ENCODE results near the gene FAM81B. TPM values are rescaled to one million over a fixed set of nuclear protein-coding genes. Genes with fewer than 3 reads are reported as not detected.

Gene FAM81B
- total and polyA plus RNA-seq, 11 donors: 1.2 to 6.6 (median 2.1) TPM; not detected in 2

- H3K27me3 ChIP-seq: no peaks in the 10 kb centered on the region
- no peak for DNase-seq
- H3K4me3 ChIP-seq: no peak overlapping the region
- ATAC-seq: no peak
- no peak overlapping the region for H3K27ac ChIP-seq
- TF ChIP-seq POLR2A (IDR thresholded peaks at IDR 0.05) (no peak), CTCF (IDR thresholded peaks at IDR 0.05) (no peak)
- H3K9me3 ChIP-seq: no peaks in the 10 kb centered on the region
- H3K4me1 ChIP-seq: no peaks in the 10 kb centered on the region
- WGBS, 4 donors: 85 to 98% (median 91%) methylated on average over 1 of the region's 1 CpG
- intact Hi-C loops (cut with DNase I): no loop called here
- no peaks in the 10 kb centered on the region for H3K36me3 ChIP-seq
Measured at GRCh38 chr5:95446560-95447221, 55.5 kb downstream of the FAM81B start.

GRCh38 chr5:95447961-95448360 lies 56.8 kb downstream of the FAM81B start:
- 70 to 88% (median 82%) methylated on average over 1 of the region's 1 CpG for WGBS, 4 donors
- ATAC-seq: no peak
- no peaks in the 10 kb centered on the region for H3K4me1 ChIP-seq
- H3K9me3 ChIP-seq: no peaks in the 10 kb centered on the region
- DNase-seq: no peak
- no peaks in the 10 kb centered on the region for H3K27me3 ChIP-seq
- no peaks in the 10 kb centered on the region for H3K36me3 ChIP-seq
- intact Hi-C loops (cut with DNase I): no loop called here
- no peak overlapping the region for H3K4me3 ChIP-seq
- TF ChIP-seq CTCF (IDR thresholded peaks at IDR 0.05): no peak
- no peak overlapping the region for H3K27ac ChIP-seq

GRCh38 chr5:95448789-95449188 lies 57.6 kb downstream of the FAM81B start:
- TF ChIP-seq POLR2A (IDR thresholded peaks at IDR 0.05): no peak
- TF ChIP-seq CTCF (IDR thresholded peaks at IDR 0.05): no peak
- Histone ChIP-seq H3K27ac (no peak overlapping the region), H3K4me1 (no peaks in the 10 kb centered on the region), H3K9me3 (no peaks in the 10 kb centered on the region), H3K36me3 (no peaks in the 10 kb centered on the region), H3K4me3 (no peak overlapping the region), H3K27me3 (no peaks in the 10 kb centered on the region)
- ATAC-seq (no peak), DNase-seq (no peak)
- intact Hi-C loops (cut with DNase I): no loop called here

GRCh38 chr5:95449460-95449859 lies 58.3 kb downstream of the FAM81B start:
- 71 to 82% (median 79%) methylated on average over 2 of the region's 2 CpGs for WGBS, 4 donors
- intact Hi-C loops (cut with DNase I): no loop called here
- TF ChIP-seq POLR2A (IDR thresholded peaks at IDR 0.05) (no peak), CTCF (IDR thresholded peaks at IDR 0.05) (no peak)
- no peaks in the 10 kb centered on the region for H3K9me3 ChIP-seq
- no peaks in the 10 kb centered on the region for H3K4me1 ChIP-seq
- no peaks in the 10 kb centered on the region for H3K36me3 ChIP-seq
- no peak for ATAC-seq
- DNase-seq: no peak
- H3K27me3 ChIP-seq: no peaks in the 10 kb centered on the region
- H3K4me3 ChIP-seq: no peak overlapping the region
- H3K27ac ChIP-seq: no peak overlapping the region

Measured in heart left ventricle (tissue), 16 donors.